Activated CD8-positive, alpha-beta memory T cell treated with anti-CD3 and anti-CD28 coated beads, Interleukin-2, amount 50 U/mL, for 4 hours (primary cell): Measurements from ENCODE around the gene C19orf12.

Source experiments
- DNase-seq: peaks from one replicate; pipeline ENCODE4 v3.0.0-alpha.2; 2020

The C19orf12 gene

DNA sequence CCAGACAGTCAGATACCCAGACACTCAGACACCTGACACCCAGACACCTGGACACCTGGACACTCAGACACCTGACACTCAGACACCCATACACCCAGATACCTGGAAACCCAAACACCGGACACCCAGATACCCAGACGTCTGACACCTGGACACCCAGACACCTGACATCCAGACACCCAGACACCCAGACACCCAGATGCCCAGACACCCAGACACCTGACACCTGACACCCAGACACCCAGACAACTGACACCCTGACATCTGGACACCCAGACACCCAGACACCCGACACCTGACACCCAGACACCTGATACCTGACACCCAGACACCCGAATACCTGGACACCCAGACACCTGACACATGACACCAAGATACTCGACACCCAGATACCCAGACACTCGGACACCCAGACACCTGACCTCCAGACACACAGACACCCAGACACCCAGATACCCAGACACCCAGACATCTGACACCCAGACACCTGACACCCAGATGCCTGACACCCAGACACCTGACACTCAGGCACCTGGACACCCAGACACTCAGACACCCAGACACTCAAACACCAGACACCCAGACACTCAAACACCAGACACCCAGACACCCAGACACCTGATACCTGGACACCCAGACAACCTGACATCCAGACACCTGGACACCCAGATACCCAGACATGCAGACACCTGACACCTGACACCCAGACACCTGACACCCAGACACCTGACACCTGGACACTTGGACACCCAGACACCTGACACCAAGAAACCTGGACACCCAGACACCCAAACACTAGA is 19.1 kb downstream of the C19orf12 start:
- no peak for DNase-seq

DNA sequence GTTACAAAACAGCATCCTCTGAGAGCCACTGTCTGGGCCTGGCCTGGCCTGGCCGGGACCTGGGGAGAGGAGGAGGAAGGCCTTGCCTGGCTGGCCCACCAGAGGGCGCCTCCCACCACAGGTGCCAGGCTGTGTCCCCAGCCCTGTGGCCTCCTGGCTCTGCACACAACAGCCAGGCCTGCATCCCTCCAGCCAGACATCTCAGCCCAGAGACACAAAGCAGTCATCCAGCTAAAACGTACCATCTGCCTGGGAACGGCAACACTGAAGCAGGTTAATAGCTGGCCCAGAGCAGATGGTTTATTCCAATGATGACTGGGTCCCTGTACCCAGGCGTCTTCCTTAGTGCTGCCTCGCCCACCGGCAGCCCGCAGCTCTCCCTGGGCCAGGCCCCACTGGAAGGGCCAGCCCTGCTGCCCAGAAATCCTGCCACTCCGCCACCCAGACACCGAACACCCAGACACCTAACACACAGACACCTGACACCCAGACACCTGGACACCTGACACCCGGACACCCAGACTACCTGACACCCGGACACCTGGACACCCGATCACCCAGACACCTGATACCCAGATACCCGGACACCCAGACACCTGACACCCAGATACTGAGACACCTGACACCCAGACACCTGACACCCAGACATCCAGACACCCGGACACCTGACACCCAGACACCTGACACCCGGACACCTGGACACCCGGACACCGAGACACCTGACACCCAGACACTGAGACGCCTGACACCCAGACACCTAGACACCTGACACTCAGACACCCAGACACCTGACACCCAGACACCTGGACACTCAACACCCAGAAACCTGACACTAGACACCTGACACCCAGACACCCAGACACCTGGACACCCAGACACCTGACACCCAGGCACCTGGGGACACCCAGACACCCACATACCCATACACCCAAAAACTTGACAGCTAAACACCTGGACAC is 20.1 kb downstream of the C19orf12 start:
- peak; percentile 85 for DNase-seq

DNA sequence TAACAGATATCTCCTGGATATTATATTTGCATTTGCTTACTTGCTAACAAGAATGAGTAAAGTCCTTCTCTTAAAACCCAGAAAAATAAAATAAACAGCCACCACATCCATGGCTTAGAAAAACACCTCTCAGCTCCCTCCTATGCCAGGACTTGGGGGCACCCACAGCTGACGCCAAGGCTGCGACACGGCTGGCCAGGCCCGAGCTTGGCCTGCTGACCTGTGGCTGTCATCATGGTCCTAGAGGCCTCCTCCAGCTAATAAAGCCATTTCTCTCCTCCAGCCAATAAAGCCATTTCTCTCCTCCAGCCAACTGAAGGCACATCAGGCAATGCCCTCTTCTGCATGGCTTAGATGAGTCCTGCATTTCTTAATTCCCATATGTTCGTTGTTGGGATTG is 20.9 kb downstream of the C19orf12 start:
- DNase-seq = no peak

DNA sequence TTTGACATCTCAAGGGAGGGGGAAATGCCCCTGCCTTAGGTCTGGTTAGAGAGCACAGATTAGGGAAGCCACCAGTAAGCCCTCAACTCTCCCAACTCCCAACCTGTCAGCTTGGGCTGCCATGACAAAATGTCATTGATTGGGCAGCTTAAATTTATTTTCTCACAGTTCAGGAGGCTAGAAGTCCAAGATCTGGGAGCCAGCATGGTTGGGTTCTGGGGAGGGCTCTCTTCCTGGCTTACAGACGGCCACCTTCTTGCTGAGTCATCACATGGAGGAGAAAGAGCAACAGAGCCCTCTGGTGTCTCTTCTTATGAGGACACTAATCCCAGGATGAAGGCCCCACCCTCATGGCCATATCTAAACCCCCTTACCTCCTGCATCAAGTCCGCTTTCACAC is 24.2 kb downstream of the C19orf12 start:
- DNase-seq = peak; percentile 53

DNA sequence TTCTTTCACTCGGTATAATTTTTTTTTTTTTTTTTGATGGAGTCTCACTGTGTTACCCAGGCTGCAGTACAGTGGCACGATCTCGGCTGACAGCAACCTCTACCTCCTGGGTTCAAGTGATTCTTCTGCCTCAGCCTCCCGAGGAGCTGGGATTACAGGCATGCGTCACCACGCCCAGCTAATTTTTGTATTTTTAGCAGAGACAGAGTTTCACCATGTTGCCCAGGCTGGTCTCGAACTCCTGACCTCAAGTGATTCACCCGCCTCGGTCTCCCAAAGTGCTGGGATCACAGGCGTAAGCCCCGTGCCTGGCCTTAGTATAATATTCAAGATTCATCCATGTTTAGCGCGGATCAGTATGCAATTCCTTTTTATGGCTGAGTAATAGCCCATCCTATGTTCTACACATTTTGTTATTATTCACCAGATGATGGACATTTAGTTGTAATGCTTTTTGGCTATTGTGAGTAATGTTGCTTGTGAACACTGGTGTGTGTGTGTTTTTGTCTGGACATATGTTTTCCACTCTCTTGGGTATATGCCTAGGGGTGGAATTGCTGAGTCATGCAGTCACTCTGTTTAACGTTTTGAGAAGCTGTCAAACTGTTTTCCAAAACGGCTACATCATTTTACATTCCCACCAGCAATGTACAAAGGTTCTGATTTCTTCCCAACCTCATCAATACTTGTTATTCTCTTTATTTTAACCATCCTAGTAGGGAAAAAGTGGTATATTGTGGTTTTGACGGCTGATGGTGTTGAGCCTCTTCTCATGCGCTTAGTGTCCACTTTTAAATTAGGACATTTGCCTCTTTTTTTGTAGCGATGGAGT is 26.9 kb downstream of the C19orf12 start:
- no peak for DNase-seq

DNA sequence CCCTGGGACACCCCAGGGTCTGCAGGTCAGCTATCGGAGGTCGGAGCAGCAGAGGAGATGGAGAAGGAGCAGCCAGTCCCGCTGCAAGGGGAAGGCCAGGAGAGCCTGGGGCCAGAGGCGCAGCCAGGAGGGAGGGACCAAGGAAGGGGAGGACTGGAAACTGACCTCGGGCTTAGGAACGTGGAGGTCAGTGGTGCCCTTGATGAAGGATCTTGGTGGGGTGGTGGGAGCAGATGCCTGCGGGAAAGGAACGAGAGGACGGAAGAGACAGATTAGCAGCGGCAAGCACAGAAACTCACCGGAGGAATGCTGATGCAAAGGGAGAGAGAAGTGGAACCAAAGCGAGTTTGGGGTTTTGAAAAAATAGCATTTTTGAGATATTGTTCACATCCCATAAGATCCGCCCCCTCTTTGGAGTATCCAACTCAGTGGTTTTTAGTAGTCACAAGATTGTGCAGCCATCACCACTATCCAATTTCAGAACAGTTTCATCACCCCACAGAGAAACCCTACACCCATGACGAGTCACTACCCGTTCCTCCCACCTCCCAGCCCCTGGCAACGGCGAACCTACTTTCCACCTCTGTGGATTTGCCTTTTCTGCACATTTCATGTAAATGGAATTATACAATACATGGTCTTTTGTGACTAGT is 27.7 kb downstream of the C19orf12 start:
- no peak for DNase-seq

DNA sequence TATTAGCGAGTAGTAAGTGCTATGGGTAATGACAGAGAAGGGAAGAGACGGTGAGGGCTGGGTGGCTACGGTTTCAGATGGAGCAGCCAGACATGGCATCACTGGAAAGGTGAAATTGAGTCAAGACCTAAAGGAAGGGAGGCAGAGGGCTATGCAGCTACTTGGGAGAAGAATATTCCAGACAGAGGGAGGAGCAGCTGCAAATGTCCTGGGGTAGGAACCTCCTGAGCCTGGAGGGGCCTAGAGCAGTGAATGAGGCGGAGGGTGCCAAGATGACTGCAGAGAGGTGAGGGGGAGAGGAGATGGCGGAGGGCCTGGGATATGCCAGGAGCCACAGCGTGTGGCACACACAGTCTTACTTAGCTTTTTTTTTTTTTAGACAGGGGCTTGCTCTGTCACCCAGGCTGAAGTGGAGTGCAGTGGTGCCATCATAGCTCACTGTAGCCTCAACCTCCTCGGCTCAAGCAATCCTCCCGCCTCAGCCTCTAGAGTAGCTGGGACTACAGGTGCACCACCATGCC is 28.7 kb downstream of the C19orf12 start:
- no peak for DNase-seq

DNA sequence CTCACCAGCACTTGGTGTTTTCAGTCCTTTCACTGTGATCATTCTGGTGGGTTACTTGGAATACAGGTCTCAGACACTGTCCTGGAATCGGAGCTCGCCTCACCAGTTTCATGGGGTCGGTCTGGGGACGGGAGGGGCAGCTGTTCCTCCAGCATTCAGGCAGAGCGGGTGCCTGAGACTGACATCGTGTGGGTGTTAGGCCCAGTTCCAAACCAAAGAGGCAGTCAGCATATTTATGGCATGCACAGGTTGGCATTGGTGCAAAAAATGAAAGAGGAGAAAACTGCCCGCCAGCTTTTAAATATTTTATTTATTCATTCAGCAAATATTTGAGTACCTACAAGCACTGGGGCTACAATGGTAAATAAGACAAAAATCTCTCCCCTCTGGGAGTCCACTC is 29.7 kb downstream of the C19orf12 start:
- DNase-seq = no peak

DNA sequence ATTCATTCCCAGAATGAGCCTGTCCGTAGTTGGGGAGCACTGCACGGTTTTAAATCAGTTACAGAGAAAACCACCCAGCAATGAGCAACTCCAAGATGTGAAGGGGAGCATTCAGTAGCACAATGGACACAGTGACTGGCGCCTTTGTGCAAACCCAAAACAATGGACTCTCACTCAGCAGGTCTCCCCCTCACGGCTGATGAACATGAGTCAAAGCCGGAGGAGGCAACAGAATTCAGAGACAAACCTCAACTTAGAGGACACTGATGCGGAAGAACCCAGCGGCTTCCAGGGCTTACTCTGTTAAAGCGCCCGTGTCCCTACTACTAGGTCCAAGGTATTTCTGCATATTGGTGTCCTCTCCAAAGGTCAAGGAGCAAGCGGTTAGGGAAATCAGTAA is 32.1 kb downstream of the C19orf12 start:
- no peak for DNase-seq

DNA sequence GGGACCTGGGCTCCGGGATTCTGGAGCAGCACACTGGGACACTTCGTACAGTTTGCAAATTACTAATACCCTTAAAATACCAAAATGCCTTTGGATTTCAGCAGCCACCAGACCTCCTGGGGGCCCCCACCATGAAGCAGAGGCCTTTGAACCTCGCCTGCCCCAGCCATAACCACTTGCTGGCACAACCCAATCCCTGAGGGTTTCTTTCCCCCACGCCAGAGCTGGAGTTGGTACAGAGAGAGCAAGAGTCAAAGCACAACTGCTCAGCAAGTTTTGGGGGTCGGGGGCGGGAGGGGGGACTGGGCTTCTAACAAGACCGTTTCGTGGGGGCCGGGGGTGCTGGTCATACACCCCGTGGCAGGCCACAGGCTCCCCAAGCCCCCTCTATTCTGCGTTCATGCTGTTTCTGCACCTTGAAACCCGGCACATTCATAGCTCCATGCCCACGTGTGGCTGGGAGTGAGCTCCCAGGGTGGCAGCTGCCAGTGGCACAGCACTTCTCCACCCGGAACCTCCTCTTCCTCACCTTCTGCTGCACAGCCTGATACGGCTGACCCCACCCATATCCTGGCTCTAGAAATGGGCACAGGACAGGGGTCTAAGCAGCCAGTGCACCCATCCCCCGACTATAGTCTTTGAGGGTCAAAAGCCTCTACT is 32.7 kb downstream of the C19orf12 start:
- no peak for DNase-seq

DNA sequence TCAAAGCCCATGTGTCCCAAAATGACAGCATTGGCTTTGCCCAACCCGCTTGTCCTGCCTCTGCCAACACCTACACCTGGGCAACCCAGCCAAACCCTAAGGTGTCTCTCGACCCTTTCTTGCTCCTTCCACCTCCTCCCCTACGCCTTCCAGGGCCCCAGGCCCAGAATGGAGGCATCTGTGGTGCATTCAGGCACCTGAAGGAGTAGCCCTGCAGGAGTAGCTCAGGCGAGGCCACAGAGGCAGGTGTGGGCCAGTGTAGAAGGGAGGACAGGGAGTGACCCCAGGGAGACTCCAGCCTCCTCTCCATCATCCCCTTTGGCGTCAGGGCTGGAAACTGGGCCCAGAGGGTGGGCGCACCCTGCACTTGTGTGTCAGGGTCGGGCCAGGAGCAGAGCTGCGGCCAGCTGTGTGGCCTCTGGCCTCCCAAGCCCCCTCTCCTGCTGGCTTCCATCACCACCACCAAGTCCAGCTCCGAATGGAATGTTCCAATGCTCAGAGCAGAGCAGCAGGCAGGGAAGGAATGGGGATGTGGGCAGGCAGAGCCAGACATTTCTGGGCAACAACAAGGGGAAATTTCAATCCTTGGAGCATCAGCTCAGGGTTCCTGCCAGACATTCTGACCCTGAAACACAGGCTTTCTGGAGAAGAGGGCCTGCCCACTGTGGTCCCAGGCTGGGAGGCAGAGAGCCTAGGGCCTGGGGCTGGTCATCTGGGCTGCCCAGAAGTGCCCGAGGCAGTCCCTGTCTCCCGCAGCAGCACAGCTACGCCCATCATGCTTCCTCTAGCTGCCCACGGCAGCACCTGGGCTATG is 33.4 kb downstream of the C19orf12 start:
- DNase-seq = no peak

DNA sequence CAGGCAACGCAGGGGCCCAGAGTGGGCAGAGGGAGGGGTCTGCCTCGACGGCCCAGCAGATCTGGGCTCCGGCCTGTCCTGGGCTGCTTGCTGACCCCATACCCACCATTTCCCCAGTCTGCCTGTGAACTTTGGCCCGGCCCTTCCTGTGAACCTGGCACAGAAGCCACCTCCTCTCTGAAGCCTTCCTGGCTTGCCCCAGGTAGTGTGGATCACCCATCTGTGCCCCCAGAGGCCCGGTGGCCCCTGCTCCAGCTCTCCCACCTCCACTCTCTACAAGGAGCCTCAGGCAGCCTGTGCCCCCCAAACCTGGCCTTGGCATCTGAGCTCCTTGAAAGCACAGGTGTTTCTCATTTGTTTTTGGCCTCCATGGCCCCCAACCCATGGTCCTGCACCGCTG is 34.1 kb downstream of the C19orf12 start:
- DNase-seq = no peak

DNA sequence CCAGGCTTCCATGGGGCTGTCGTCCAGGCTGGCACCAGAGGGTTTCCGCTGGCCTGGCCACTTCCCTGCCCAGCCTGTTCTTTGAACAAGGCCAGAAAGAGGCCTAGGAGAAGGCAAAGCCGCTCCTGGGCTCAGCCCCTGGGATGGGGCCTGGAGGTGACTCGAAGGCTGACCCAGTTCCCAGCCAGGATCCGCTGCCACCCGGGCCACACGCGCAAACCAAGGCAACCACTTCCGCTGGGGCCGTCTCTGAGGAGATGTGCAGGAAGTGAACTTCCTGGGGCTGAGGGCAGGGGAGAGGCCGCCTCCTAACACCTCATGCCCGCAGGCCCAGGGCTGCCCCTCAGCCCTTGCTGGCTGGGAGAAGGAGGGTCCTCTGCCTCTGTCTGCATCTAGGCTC is 34.6 kb downstream of the C19orf12 start:
- peak; percentile 70 for DNase-seq

DNA sequence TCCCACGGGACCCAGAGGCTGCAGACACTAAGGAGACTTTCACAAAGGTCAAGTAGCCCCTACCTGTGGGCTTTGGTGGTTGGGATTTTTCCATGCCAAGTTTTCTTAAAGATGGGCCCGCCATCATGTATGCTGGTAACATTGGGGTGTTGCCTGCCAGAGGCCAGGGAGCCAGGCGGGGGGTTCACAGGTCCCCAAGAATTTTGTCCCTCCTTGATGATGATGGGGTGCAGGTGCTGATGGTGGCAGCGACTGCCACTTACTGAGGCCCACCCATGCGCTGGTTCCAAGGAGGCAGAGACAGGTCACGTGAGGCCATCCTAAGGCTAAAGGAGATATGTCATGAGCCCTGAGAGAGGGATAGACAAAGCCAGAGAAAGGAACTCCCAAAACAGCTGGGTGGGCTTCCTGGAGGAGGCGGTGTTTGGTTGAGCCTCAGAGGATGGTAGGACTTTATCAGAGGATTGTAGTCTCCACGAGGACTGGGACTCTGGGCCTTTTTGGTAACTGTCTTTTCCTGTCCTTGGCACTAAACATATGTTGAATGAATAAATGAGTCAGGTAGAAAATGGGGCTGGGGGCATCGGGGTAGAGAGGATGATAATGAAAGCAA is 35.4 kb downstream of the C19orf12 start:
- no peak for DNase-seq

DNA sequence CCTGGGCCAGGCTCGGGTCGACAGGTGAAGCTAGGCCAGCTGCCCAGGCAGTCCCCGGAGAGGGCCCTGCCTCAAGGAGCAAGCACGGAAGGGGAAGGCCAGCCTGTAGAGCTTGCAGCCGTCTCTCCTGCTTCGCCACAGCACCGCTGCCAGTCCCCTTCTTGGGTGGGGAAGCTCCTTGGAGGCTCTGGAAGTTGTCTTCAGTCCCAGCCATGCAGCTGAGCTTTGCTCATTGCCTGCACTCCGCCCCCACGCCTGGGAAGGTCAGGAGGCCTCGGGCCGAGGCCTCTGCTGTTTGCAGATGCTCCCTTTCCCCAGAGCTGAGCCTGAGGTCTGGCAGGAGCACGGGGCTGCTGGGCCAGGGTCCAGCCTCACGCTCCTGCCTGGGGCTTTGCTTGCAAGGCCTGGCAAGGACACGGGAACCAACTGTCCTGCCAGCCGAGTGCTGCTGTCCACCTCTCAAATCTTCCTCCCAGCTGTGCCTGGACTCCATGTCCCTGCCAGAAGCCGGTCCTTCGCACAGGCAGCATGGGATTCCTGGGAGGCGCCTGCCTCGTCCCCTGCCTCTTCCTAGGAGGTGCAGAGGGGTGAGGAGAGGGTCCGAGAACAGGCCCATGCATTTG is 36.5 kb downstream of the C19orf12 start:
- no peak for DNase-seq

DNA sequence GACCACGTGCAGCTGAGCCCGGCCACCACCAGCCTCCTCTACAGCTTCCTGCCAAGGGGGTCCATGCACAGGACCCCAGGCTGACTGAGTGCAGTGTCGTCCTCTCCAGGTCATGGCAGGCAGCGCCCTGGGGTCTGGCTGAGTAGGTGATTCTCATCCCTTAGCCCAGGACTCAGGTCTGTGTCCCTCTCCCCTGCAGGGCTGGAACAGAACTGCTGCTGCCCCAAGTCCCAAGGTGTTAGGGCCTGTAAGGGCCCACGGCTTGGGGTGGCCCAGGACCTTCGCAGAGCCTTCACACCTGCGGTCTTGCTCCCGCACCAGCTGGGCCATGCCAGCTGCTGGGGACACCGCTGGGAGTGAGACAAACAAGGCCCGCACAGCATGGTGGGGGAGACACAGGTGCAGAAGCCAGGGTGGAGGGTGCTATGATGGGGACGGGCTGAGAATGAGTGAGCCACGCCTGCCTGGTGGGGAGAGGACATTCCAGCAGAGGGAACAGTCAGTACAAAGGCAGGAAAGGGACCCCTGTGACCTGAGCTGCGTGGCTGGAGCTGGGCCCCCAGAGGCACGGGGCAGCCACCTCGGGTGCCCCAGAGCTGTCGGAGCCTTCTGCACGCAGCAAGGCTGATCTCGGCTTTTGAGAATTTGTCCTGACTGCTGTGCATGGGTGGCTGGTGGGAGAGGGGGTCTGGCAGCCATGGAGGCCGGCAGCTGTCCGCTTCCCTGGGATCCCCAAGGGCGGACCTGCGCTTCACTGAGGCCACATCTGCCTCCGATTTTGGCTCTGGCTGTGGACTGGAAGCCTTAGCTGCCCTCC is 37.9 kb downstream of the C19orf12 start:
- DNase-seq = no peak

DNA sequence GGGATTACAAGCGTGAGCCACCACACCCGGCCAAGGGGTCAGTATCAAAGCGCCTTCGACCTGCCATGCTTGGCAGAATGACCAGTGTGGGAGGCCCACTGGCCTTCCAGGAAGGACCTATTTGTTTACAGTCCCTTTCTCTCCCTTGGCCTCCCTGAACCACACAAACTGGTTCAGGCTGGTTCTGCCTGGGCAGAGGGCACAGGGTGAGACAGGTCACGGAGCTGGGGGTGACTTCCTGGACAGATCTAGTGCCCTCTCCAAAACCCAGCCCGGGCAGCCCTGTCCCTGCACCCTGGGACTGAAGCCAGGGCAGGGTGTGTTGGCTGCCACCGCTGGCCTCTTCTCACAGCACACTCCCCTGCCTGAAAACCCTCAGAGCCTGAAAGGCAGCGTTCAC is 38.5 kb downstream of the C19orf12 start:
- no peak for DNase-seq

DNA sequence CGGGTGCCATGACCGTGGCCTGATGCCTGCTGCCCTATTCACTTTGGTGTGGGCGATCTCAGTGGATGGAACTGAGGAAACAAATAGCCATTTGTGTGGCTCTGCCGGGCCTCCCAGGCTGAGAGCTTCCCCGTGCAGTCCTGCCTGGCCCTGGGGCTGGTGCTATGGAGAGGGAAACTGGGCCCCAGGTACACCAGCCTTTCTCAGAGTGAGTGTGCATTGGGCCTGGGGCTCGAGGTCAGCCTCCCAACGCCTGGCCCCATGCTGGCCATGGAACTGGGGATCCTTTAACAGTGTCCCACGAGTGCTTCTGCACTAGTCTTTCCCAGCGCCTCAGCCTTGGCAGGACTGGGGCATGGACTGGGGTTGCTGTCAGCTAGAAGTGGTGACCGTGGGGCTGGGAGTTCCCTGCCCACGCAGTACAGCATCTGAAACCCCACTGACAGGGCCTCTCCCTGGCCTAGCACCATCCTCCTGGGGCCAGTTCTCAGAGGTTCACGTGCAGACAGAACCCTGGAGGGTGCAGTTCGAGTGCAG is 39.3 kb downstream of the C19orf12 start:
- DNase-seq = no peak
